Embryonic facial prominence (tissue), 1 donor: ENCODE data around the gene GLRX3.
A peak's percentile ranks its signal among the peaks of the same experiment; 100 is the strongest.
"Not testable (repeated sequence)": the region's sequence is repeated elsewhere in the genome, so short reads cannot be mapped to it uniquely, and the experiment has no call there.

Source experiments
- DNase-seq: peaks from one replicate; pipeline ENCODE4 v3.0.0-alpha.2; 2016; ENCODE audit errors: extremely low spot score

GLRX3 gene

DNA sequence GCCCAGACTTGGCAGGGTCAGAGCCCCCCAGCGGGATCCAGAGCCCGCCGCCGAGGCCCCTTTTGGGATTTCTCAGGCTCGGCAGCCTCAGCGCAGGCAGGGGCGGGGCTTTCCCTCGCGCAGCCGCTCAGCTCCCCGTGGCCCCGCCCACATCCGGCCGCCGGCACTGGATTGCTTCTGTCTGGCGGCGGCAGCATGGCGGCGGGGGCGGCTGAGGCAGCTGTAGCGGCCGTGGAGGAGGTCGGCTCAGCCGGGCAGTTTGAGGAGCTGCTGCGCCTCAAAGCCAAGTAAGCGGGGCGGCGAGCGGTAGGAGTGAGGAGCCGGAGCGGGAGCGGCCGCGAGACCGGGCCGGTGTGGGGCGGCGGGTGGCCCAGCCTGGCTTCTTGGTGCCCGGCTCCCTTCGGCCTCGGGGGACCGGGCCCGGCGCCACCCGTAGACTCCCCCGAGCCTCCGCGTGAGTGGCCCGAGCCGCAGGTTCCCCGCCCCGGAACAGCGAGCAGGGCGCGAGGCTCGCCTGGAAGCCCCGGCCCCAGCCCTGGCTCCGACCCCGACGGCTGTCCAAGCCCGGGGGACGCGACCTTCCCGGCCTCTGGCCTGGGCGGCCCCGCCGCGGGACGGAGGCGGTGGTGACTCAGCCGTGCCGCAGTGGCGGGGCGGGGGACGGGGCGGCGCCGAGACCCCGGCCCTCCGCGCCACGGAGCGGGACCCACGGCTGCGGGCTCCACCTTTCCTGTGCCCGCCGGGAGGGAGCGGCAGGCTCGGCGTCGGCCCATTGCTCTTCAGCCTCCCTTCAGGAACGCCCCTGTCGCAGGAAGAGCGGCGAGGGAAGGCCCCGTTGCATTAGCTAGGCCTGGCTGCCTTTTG, at the start of gene GLRX3:
TSS of gene GLRX3 (plus strand) at position 166 of the 864 bp plus-strand sequence. CDS start at position 196, 30 bp downstream.
- DNase-seq, result peak; percentile 61

DNA sequence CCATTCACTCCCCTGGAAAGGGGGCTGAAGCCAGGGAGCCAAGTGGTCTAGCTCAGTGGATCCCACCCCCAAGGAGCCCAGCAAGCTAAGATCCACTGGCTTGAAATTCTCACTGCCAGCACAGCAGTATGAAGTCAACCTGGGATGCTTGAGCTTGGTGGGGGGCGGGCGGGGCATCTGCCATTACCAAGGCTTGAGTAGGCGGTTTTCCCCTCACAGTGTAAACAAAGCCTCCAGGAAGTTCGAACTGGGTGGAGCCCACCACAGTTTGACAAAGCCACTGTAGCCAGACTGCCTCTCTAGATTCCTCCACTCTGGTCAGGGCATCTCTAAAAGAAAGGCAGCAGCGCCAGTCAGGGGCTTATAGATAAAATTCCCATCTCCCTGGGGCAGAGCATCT, 45.6 kb upstream of the GLRX3 start:
- not testable (repeated sequence) for DNase-seq

DNA sequence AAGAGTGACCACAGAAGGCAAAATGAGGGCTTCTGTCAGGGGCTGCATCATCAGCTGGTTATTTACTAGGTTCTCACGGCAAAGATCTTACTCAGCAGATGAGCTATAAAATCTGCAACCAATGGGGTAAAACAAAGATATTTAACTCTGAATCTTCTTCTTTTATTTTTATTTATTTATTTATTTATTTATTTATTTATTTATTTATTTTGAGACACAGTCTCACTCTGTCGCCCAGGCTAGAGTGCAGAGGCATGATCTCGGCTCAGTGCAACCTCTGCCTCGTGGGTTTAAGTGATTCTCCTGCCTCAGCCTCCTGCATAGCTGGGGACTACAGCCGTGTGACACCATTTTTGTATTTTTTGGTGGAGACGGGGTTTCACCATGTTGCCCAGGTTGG, 36.8 kb upstream of the GLRX3 start:
- no peak for DNase-seq

DNA sequence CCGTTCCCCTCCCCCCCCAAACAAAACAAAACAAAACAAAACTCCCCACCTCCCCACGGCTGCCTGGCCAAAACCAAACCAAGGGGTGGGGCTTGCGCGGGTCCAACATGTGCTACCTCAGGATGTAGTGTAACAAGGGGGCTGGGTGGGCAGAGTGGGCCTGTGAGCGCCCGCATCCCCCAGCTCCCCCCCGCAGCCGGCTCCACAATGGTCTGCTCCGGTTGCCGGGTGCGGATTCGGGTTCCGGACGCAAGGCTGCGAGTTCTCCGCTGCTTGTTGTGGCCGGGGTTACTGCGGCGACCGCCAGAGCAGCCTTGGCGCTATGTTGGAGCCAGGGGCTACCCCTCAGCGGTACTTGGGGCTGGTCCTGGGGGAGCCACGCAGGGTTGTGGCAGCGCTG, 30.5 kb upstream of the GLRX3 start:
- DNase-seq, result no peak

DNA sequence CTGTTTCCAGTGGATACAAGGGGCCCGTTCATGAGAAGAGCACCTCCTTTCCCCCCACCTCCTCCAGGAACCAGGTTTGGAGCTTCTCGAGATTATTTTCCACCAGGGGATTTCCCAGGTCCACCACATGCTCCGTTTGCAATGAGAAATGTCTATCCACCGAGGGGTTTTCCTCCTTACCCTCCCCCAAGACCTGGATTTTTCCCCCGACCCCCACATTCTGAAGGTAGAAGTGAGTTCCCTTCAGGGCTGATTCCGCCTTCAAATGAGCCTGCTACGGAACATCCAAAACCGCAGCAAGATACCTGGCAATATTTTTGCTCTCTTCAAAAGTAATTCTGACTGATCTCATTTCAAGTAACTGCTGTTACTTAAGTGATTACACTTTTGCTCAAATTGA, 28.0 kb upstream of the GLRX3 start:
- DNase-seq, result not testable (repeated sequence)

DNA sequence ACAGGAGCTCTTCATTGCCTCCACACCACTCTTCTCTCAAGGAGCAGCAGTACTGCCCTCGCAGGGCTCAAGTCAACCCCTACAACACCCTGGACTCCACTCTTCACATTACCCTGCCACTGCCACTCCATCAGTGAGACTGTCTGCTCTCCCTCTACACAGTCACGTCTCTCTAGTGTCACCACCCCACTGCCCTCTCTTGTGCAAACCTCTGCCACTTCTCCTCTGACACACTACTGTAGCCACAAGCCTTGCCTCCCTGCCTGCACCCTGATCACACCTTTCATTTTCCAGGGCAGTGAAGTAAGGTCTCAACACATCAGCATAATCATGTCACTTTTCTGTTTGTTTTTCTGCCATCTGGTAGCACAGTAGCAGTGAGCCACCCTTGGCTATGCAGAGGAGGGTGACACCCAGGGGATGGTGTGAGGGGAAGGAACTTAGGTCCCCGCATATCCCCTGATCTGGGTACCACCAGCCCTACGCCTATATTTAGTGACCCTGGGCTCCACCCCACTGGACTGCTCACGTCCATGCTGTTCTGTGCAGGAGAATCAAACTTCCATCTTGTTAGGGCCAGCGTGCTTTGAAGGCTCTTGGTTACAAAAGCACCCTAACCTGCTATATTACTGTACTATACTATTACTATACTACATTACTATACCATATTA, 27.1 kb upstream of the GLRX3 start:
- no peak for DNase-seq

DNA sequence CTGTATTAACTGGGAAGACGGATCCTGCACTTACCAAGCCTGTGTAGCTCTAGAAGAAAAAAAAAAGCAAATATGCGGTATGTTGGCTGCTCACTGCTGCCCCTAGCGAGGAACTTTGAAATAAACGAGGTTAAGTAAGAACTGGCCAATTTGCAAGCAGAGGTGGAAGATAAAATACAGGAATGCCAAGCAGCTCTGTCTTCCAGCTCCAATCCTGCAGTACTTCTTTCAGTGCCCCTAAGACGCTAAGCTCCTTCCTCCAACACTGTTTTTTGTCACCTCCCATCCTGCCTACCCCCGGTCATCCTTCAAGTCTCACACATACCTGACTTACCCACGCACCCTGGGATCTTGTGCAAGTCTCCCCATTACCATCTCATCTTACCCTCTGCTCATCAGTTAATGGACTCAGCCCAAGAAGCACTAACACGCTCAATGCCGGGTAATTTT, 26.4 kb upstream of the GLRX3 start:
- DNase-seq, result peak; percentile 67

DNA sequence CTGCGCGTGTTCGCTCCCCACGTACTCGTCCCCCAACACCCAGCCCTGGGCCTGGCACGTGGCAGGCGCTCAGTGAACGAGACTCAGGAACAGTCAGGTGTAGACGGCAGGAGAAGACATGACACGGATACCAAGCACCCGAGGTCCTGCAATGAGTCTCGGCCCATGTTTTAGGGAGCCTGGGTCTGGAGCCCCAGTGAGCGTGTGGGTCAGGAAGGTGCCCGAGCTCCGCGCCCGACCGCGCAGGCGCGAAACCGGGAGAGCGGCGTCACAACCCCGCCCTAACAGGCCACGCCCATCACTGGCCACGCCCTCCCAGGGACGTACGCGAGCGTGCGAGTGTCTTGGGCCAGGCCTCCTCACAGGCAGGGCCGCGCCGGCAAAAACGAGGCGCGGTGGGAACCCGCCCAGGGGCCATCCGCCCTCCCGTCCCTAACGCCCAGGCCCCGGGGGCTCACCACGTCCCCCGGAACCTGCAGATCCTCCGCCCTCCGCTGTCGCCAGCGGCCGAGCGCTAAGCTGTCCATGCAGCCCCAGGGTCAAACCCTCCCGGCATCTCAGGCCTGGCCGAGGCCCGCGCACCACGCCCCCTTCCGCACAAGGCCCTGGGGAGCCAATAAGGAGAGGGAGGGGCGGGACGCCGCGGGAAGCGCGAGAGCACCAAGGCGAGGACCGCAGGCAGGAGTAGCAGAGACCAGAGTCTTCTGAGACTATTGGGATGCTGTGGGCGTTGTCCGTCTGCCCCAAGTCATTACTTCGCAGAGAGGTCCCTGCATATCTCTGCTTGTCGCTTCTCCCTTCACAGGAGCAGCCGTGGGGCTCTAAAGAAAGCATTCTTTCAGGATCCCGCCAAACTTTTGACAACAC, 25.7 kb upstream of the GLRX3 start, which contains the start of gene C10orf143:
TSS of gene C10orf143 (minus strand) at position 585 of the 867 bp plus-strand sequence. CDS start at position 527, 58 bp downstream.
- peak; percentile 92 for DNase-seq

DNA sequence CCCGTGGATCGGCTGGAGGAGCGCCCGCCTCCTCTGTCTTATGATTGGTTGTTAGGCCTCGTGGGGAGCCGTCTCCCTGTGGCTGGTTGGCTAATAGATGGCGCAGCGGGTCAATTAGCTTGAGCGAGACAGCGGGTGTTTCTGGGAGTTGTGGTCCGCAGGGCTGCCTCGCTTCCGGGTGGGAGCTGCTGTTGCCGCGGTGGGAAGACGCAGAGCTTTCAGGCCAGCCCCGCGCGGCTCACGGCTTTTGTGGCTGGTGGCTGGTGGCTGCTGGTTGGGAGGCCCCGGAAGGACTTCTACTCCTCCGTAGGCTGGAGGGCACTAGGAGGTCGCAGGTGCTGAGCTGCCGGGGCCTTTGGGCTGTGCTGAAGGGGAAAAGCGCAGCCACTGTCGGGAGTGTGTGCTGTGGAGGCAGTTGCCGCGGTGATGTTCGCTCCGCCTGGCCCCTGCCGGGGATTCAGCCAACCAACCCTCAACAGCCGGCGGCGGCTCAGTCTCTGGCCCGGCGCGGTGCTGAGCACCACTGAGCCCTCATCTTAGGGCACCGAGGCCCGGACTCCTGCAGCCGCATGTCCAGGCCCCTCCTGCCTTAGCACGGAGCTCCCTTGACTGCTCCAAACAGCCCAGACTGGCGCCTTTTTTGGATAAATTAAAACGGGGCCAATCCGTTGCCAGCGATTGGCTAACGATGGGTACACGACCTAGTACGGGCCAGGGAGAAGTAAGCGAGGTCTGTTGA, 24.9 kb upstream of the GLRX3 start:
- peak; percentile 96 for DNase-seq

DNA sequence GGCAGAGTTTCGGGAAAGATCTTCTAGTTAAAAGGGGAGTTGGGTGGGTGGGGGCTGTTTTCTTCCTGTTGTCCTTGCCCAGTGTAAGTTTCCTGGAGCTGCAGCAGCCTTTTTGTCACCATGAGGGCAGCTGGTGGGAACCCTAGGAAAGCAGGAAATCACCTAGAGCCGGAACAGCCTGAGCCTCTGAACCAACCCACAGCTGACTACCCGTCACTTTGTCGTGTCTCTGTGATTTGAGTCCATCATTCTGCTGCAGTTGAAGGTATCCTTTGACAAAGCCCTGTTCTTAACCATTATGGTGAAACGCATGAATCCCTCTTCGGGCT, 24.4 kb upstream of the GLRX3 start:
- no peak for DNase-seq

DNA sequence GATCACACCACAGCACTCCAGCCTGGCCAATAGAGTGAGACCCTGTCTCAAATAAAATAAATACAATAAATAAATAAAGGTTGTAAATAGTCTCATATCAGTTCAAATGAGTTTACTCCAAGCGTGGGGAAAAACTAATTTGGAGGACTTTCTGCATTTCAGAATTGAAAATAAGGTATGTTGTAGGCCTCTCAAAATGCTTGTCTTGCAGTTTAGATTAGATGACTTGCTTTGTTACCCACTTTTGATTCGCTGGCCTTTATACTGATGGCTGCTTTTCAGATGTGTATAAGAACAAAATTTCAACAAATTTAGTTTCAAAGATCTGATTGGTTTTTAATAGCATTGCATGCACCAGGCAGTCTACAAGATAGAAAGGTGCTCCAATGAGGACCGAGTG, 23.4 kb upstream of the GLRX3 start:
- no peak for DNase-seq

DNA sequence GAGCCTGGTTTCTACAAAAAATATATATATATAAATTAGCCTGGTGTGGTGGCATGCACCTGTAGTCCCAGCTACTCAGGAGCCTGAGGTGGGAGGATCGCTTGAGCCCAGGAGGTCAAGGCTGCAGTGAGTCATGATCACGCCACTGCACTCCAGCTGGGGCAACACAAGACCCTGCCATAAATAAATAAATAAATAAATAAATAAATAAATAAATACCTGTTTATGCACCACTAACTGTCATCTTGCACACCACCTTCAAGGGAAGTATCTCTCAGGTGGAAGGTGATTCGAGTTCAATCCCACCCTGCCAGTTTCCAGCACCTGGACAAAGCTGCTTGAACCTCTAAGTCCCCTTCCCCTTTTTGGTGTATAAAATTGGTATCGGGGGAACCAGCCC, 19.2 kb upstream of the GLRX3 start:
- not testable (repeated sequence) for DNase-seq

DNA sequence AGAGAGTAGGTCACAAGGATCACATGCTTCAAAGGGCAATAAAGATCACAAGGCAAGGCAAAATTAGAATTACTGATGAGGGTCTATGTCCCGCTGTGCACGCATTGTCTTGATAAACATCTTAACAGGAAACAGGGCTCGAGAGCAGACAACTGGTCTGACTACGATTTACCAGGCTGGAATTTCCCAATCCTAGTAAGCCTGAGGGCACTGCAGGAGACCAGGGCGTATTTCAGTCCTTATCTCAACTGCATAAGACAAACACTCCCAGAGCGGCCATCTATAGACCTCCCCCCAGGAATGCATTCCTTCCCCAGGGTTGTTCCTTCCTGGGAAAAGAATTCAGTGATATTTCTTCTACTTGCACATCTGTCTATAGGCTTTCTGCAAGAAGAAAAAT, 18.7 kb upstream of the GLRX3 start:
- DNase-seq, result not testable (repeated sequence)

DNA sequence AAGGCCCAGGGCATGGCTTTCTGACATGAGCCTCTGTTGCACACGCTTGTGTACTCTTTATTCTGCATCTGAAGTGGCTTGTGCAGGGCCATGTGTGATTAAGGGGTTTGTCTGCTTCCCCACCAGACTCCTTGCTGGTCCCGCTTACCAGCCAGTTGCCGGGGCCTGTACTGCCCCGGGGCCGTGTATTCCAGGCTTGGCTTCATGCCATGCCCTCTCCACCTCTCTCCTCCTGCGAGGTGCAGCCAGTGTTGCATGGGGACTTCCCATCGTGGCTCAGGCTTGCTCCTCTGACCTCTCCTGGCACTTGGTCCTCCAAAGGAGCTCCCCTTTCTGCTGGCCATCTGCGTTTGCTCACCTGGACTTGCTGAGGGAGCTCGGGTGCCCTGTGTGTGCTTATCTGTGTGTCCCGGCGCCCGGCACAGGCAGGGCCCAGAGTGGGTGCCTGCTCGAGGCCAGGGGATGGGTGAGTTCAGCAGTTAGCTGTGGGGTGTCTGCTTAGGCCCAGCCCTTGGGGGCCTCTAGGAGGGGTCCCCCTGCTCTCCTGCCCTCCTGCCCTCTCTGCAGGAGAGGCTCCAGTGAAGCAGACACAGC, 14.6 kb upstream of the GLRX3 start:
- DNase-seq, result no peak

DNA sequence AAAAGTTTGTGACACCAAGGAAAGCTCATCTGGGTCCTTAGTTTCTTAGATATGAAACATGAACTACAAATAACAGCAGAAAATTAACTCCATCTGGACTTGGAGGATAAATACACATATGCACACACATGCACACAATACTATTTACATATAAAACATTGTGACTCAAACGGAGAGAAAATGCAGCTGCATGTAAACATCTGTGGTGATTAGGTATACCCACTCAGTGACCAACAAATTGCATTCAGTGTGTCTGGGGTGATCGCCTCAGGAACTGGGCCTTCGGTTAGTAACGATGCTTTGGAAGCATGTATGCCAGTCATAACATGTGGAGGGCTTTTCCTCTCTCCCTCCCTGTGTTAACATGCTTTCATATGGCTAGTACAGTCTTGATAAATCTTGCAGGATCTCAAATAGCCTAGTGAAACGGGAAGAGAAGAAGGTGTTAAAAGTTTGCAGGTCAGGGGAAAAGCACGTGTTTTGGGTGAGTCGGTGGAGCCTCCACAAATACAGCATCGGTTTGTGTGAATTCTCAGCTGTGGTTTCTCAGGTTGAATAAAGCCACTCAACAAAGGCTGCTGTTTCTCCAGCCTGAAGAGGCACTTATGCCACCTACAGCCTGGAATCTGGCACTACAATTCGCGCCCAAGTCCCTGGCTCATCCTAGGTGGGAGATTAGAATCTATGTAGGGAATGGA, 8.7 kb upstream of the GLRX3 start:
- no peak for DNase-seq

DNA sequence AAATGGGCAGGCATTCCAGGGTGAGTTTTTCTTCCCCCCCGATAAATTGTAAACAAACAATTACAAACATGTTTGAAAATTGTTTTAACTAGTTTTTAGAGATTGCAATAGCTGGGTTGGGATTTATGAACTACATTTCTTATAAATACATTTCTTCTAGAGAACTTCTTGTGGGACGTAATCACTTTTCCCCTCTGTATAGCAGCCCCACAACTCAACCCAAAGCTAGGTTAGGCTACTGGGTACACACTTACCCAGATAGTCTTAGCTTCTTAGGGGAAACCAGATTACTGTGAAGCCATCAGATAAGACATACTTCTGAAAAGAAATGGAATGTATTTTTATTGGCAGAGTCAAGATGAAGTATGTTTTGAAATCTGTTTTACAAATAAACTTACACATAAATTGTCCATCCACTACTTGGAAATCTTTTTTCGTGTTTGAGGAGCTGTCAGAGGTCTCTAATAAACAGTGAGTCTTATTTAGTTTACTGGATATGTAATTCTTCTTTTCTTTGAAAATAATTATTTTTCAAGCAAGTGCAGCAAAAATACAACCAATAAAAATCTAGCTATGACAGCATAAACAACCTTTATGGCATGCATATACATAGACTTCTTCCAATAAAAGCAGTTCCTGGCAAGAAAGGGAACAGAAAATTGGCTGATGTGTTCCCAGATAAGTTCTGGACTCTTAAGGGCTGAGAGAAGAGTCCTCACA, 8.0 kb upstream of the GLRX3 start:
- no peak for DNase-seq

DNA sequence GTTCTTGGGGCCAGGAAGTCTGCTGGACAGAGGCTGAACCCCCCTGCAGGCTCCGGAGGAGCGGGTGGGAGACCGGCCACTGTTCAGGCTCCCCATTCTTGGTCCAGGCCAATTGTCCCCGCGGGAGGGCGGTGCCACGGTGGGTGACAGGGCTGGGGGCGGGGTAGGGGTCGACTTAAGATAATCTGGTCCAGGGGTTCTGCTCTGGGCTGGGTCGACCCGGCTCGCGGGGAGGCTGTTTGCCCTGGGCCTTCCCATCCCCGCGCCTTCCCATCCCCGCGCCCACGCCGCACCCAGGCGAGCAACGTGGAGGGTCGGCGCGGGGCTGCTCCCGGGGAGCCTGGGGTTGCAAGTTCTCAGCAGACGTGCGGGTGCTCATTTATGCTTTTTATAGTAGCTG, 7.3 kb upstream of the GLRX3 start:
- DNase-seq, result no peak

DNA sequence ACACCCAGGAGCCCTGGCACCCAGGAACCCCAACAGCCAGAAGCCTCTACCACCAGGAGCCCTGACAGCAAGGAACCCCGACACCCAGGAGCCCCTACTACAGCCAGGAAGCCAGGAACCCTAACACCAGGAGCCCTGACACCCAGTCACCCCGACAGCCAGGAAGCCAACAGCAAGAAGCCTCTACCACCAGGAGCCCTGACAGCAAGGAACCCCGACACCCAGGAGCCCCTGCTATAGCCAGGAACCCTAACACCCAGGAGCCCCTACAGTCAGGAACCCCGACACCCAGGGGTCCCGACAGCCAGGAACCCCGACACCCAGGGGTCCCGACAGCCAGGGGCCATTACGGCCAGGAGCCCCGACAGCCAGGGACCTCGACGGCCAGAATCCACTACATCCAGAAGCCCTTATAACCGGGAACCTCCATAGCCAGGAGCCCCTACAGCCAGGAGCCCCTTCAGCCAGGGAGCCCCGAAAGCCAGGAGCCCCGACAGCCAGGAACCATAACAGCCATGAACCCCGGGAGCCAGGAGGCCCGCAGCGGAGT, 440 bp upstream of the GLRX3 start:
- no peak for DNase-seq

DNA sequence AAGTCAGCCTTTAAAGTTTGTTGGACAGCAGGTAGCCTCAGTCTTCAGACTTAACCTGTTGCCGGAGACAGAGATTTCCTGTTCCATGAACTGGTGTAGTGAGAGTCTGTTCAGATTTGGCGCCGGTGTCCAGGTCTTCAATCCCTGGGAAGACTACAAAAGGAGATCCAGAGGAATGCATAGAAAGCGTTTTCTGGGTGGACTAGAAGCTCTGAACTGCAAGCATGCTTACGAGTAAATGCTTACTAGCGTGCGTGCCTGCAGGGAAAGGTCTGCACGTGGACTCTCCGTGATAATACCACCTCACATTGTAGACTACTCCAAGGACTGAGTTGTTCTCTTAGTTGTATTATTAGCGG, 878 bp downstream of the GLRX3 start:
- DNase-seq, result no peak
